Measurements from ENCODE around the gene AGTRAP.

Gene AGTRAP

DNA sequence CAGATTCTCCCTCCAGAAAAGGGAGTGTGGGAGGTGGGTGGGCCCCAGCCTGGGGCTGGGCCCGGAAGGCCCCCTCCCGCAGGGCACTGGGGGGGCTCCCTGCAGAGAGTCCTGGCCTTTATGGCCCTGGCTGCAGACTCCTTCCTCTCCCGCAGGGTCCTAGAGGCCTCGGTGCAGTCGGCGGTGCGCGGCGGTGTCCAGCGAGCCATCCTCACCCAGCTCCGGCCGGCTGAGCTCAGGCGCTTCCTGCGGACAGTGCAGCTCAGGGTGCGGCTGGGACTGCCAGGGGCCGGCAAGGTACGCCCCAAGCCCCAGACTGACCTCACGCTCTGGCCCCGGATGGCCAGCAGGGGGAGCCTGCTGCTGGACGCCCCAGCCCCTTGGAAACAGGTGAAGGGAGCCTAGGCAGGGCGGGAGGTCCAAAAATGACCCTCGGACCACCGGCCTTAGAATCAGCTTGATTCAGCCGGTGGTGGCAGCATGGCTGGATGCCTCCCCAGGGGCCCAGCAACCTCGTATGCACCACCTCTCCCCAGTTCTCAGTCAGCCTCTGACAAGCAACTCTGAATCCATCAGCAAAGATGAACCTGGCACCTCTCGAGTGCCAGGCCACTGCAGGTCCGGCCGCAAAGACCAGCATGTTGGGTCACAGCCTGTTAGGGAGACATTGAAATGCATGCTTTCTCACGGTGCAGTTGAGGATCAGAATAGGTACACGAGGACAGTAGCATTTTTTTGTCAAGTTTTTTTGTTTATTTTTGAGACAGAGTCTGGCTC is 49.2 kb downstream of the AGTRAP start:
- no peak for DNase-seq

DNA sequence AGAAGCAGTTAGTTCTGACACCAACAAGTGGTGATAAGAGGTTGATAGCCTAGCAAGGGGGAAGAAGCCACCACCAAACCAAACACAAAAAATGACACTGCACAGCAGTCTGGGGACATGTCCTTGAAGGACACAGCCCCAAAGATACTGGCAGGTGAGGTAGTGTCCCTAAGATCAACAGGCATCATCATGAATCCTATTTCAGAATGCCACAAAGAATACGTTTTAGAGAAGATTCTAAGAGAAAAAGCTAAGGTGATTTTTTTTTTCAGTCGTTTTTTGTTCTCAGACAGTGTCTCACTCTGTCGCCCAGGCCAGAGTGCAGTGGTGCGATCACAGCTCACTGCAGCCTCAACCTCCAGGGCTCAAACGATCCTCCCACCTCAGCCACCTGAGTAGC is 50.2 kb downstream of the AGTRAP start:
- no peak for DNase-seq

- DNase-seq: no peak
Measured at GRCh38 chr1:11787251-11787803, 51.4 kb downstream of the AGTRAP start.

DNA sequence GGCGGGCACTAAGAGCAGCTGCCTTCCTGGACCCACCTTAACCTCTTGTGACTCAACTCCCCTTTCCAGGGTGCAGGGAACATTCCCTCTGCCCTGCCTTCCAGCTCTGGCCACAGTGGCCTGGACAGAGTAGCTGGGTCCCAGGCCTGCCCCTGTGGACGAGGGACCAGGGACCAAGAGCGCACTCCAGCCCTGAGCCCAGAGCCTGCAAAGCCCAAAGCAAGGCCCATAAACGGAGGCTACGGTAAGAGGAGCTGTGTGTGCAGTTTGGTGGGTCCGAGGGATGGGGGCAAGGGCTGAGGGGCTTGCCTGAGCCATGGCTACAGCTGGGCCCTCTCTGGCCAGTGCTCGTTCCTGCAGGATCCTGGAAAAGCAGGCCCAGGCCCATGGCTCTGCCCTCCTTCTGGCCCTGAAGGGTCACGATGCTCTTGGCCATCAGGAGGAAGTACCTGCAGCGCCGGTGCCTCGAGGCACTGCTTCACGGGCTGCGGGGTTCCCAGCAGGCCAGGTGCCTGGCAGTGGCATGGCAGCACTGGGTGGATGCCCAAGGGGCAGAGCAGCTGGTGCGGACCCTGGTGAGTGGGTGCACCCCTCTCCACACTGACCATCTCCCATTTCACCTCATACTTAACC is 52.0 kb downstream of the AGTRAP start:
- no peak for DNase-seq

- DNase-seq: no peak
Measured at GRCh38 chr1:11788549-11789053, 52.7 kb downstream of the AGTRAP start.

GRCh38 chr1:11789126-11790067 is 53.5 kb downstream of the AGTRAP start:
- no peak for DNase-seq

GRCh38 chr1:11790101-11790879 is 54.4 kb downstream of the AGTRAP start:
- DNase-seq: no peak

- DNase-seq: no peak
Measured at GRCh38 chr1:11790880-11791715, 55.2 kb downstream of the AGTRAP start.

DNA sequence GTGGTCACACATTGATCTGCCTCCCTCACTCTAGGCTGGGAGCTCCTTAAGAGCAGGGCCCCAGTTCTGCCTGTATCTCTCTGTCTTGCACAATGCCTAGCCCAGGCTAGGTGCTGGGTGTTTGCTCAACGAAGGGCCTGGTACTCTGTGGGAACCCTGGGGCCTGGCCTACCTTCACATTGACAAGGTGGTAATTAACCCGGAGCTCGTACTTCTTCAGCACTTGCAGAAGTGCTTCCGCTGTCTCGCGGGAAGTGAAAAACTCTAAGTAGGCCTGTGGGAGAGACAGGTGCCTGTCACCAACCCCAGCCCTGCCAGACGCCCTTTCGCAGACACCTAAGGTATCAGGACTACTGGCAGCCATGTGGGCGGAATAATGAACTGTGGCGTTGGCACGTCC is 56.2 kb downstream of the AGTRAP start:
- no peak for DNase-seq

GRCh38 chr1:11793819-11794218 is 57.9 kb downstream of the AGTRAP start:
- DNase-seq: no peak

- DNase-seq: no peak
Measured at GRCh38 chr1:11794446-11795237, 58.7 kb downstream of the AGTRAP start.

GRCh38 chr1:11795238-11795890 is 59.4 kb downstream of the AGTRAP start:
- DNase-seq: no peak

DNA sequence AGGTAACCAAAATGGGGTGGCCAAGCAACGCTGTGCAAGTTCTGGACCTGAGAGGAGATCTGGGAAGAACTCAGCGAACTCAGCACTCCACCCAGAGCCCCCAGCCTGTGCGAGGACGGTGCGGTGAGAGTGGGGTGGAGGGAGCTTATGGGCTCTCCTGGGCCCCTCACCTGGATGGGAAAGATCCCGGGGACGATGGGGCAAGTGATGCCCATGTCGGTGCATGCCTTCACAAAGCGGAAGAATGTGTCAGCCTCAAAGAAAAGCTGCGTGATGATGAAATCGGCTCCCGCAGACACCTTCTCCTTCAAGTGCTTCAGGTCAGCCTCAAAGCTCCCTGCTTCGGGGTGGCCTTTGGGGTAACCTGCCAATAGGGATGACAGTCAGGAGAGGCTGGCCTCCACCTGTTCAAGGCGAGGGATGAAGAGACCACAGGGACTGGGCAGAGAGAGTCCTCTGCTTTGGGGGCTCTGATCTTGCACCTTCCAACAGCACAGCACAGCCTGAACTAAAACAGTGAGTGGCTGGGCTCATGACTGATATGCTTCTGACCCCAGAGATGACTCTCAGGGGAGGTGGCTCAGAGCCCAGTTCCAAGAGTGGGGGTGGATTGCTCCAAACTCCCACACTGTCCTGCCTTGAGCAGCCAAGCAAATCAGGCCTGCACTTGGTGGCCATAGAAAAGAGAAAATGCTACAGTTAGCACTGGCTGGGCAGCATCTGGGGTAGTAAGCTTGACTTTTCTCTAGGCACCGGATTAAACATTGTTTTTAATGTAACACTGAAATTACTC is 60.3 kb downstream of the AGTRAP start:
- DNase-seq: no peak

GRCh38 chr1:11797525-11798216 is 61.7 kb downstream of the AGTRAP start:
- no peak for DNase-seq

GRCh38 chr1:11799099-11799498 is 63.2 kb downstream of the AGTRAP start:
- DNase-seq: no peak

- DNase-seq: no peak
Measured at GRCh38 chr1:11799896-11800295, 64.0 kb downstream of the AGTRAP start.

DNA sequence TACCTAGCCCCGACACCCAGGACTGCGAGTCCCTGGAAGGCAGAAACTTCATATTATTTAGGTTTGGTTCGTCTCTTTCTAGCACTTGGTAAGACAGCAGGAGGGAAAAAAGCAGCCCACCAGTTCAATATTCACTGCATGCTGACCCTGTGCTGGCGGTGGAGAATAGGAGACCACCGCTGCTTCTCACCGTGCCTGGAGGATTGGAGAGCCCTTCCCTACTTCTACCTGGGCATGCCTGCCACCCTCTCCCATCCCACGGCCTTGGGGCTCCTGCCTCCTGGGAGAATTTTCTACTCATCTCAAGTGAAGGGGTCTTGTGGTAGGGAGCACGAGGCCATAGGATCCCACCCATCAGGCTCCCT is 64.4 kb downstream of the AGTRAP start:
- no peak for DNase-seq
